Upper lobe of left lung (tissue), 4 donors: ENCODE results near the gene TMEM141.
"Not testable (repeated sequence)": the region's sequence is repeated elsewhere in the genome, so short reads cannot be mapped to it uniquely, and the experiment has no call there.

Experiments
- POLR2AphosphoS5 ChIP-seq, 2 donors: sonication (generic); formaldehyde crosslinking; IDR thresholded peaks; one replicate each; pipeline ENCODE4 v1.5.1; 2017; ENCODE audit warnings: antibody characterized with exemption in 2 of 2
- TF ChIP-seq, protein P1 (sequence below), 6 experiments: fragments of 450-650 bp in 4 of 6; fragments of 200-600 bp in 2 of 6; sonication (generic) in 2 of 6; IDR thresholded peaks; one replicate each; pipeline ENCODE4 v1.5.1; 2016 to 2019; ENCODE audit warnings: antibody characterized with exemption in 6 of 6

DNA sequence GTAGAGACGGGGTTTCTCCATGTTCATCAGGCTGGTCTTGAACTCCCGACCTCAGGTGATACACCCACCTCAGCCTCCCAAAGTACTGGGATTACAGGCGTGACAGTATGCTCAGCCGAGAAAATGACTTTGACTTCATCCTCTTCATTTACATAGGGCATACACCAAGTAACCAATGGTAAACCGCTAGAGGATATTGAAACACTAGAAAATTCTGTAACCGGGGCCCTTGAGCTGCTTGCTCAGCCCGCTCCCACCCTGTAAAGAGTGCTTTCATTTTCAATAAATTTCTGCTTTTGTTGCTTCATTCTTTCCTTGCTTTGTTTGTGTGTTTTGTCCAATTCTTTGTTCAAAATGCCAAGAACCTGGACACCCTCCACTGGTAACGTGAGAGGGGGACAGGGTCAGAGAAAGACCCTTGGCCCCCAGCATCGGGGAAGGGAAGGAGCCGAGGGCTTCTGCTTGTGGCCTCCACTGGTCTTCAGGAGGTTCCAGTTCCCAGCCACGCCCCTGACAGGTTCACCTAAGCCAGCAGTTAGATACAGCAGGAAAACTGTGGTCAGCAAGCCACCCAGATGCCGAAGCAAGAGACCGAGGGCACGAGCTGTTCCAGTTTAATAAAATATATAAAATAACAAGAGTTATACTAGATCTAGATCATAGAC is 25.3 kb upstream of the TMEM141 start:
- TF ChIP-seq, protein P1, sequence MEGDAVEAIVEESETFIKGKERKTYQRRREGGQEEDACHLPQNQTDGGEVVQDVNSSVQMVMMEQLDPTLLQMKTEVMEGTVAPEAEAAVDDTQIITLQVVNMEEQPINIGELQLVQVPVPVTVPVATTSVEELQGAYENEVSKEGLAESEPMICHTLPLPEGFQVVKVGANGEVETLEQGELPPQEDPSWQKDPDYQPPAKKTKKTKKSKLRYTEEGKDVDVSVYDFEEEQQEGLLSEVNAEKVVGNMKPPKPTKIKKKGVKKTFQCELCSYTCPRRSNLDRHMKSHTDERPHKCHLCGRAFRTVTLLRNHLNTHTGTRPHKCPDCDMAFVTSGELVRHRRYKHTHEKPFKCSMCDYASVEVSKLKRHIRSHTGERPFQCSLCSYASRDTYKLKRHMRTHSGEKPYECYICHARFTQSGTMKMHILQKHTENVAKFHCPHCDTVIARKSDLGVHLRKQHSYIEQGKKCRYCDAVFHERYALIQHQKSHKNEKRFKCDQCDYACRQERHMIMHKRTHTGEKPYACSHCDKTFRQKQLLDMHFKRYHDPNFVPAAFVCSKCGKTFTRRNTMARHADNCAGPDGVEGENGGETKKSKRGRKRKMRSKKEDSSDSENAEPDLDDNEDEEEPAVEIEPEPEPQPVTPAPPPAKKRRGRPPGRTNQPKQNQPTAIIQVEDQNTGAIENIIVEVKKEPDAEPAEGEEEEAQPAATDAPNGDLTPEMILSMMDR (IDR thresholded peaks at IDR 0.05): not testable (repeated sequence)
- TF ChIP-seq POLR2AphosphoS5 (IDR thresholded peaks at IDR 0.05): not testable (repeated sequence)
